Gastrocnemius medialis (tissue), 4 donors: ENCODE results near the gene SDK2. TPM values are rescaled to one million over a fixed set of nuclear protein-coding genes. Genes with fewer than 3 reads are reported as not detected.

Experiments used
- ATAC-seq, 2 donors: fragments of 150-250 bp; one replicate each; pipeline ENCODE4 v1.9.1; 2016
- DNase-seq, 2 donors: peaks; one replicate each; pipeline ENCODE4 v3.0.0-alpha.2; 2019
- H3K27ac ChIP-seq, 4 donors: fragments of 200-600 bp; sonication (generic); 1 replicate in 1 of 4; 2 replicates in 3 of 4; pipeline ENCODE4 v1.5.1; 2016 to 2018; ENCODE audit warnings: mild to moderate bottlenecking in 2 of 4, moderate library complexity in 1 of 4
- H3K27me3 ChIP-seq, 3 donors: fragments of 200-600 bp; sonication (generic) in 2 of 3; 1 replicate in 1 of 3; 2 replicates in 2 of 3; pipeline versions ENCODE4 v1.5.1 to v1.6.0; 2016 to 2019; ENCODE audit warnings: mild to moderate bottlenecking in 1 of 3, moderate library complexity in 1 of 3
- H3K36me3 ChIP-seq, 2 donors: fragments of 200-600 bp; sonication (generic) in 1 of 2; one replicate each; pipeline ENCODE4 v1.5.1; 2017 to 2018
- H3K4me1 ChIP-seq, 2 donors: fragments of 200-600 bp; sonication (generic) in 1 of 2; one replicate each; pipeline ENCODE4 v1.5.1; 2016 to 2017; ENCODE audit warnings: mild to moderate bottlenecking in 2 of 2
- H3K4me3 ChIP-seq, 4 donors: fragments of 200-600 bp; sonication (generic) in 3 of 4; 1 replicate in 1 of 4; 2 replicates in 3 of 4; pipeline ENCODE4 v1.5.1; 2016 to 2019; ENCODE audit warnings: mild to moderate bottlenecking in 2 of 4
- H3K9me3 ChIP-seq, 3 donors: fragments of 200-600 bp; sonication (generic) in 2 of 3; 1 replicate in 1 of 3; 2 replicates in 2 of 3; pipeline ENCODE4 v1.5.1; 2016 to 2019
- CTCF ChIP-seq, 5 experiments: fragments of 450-650 bp in 3 of 5; fragments of 200-600 bp in 2 of 5; sonication (generic) in 2 of 5; IDR thresholded peaks in 4 of 5; conservative IDR thresholded peaks in 1 of 5; 1 replicate in 4 of 5; 2 replicates in 1 of 5; pipeline ENCODE4 v1.5.1; 2016 to 2019; ENCODE audit warnings: antibody characterized with exemption in 5 of 5, mild to moderate bottlenecking in 3 of 5, moderate library complexity in 3 of 5
- POLR2A ChIP-seq, 2 donors: fragments of 450-650 bp; IDR thresholded peaks; one replicate each; pipeline ENCODE4 v1.6.1; 2017; ENCODE audit warnings: antibody characterized with exemption in 2 of 2, mild to moderate bottlenecking in 2 of 2, moderate library complexity in 2 of 2
- in situ Hi-C, 4 donors: fragments of 200-750 bp; cut with MboI; loops; one replicate each; pipeline versions ENCODE4 v1.15.0 to v1.8.0; 2017; ENCODE audit warnings: low sequenced_read_pairs in 4 of 4
- intact Hi-C: fragments of 100-400 bp; cut with DNase I; formaldehyde crosslinking; loops from one replicate; pipeline ENCODE4 v1.15.1; 2023; ENCODE audit warnings: low total_unique reads
- total RNA-seq, 4 donors: library from RNA; depleted of rRNA; stranded (reverse); fragments of >200 nt; gene quantifications; one replicate each; pipeline versions ENCODE4 v1.1.0 to v1.2.3, GENCODE V29; 2016

SDK2 gene
- total RNA-seq, 4 donors from 2014 or later = 0.02 to 0.31 (median 0.13) TPM

- Histone ChIP-seq H3K27me3 (no peaks in the 10 kb centered on the region), H3K9me3 (no peaks in the 10 kb centered on the region), H3K27ac (no peak overlapping the region), H3K4me3 (no peak overlapping the region), H3K4me1 (no peaks in the 10 kb centered on the region), H3K36me3 (no peaks in the 10 kb centered on the region)
- no peak for DNase-seq
- ATAC-seq = no peak
- no peak for TF ChIP-seq POLR2A (IDR thresholded peaks at IDR 0.05)
- no peak for TF ChIP-seq CTCF (IDR thresholded peaks at IDR 0.05 in 4 of 5, conservative IDR thresholded peaks at IDR 0.05 in 1 of 5)
- in situ Hi-C loops = no loop called here
- intact Hi-C loops = no loop called here
Measured at GRCh38 chr17:73397278-73397826, 246.9 kb downstream of the SDK2 start.

- H3K27me3 ChIP-seq = no peaks in the 10 kb centered on the region
- TF ChIP-seq POLR2A (IDR thresholded peaks at IDR 0.05) = no peak
- TF ChIP-seq CTCF (IDR thresholded peaks at IDR 0.05 in 4 of 5, conservative IDR thresholded peaks at IDR 0.05 in 1 of 5) = no peak
- in situ Hi-C loops = no loop called here
- no peak overlapping the region for H3K27ac ChIP-seq
- H3K4me3 ChIP-seq = no peak overlapping the region
- H3K4me1 ChIP-seq = no peaks in the 10 kb centered on the region
- DNase-seq = no peak
- no peaks in the 10 kb centered on the region for H3K9me3 ChIP-seq
- intact Hi-C loops = no loop called here
- no peak for ATAC-seq
- H3K36me3 ChIP-seq = no peaks in the 10 kb centered on the region
Measured at GRCh38 chr17:73396431-73397277, 247.6 kb downstream of the SDK2 start.

- in situ Hi-C loops = no loop called here
- Histone ChIP-seq H3K27me3 (no peaks in the 10 kb centered on the region), H3K27ac (no peak overlapping the region), H3K4me3 (no peak overlapping the region), H3K4me1 (no peaks in the 10 kb centered on the region), H3K9me3 (no peaks in the 10 kb centered on the region), H3K36me3 (no peaks in the 10 kb centered on the region)
- ATAC-seq (no peak), DNase-seq (no peak)
- intact Hi-C loops = no loop called here
- no peak for TF ChIP-seq CTCF (IDR thresholded peaks at IDR 0.05 in 4 of 5, conservative IDR thresholded peaks at IDR 0.05 in 1 of 5)
- no peak for TF ChIP-seq POLR2A (IDR thresholded peaks at IDR 0.05)
Measured at GRCh38 chr17:73394512-73395450, 249.5 kb downstream of the SDK2 start.

GRCh38 chr17:73393962-73394361, 250.3 kb downstream of the SDK2 start:
- H3K36me3 ChIP-seq = no peaks in the 10 kb centered on the region
- in situ Hi-C loops (no loop called here), intact Hi-C loops (no loop called here)
- TF ChIP-seq POLR2A (IDR thresholded peaks at IDR 0.05) = no peak
- no peak for TF ChIP-seq CTCF (IDR thresholded peaks at IDR 0.05 in 4 of 5, conservative IDR thresholded peaks at IDR 0.05 in 1 of 5)
- no peak overlapping the region for H3K4me3 ChIP-seq
- H3K4me1 ChIP-seq = no peaks in the 10 kb centered on the region
- no peak for DNase-seq
- no peak for ATAC-seq
- no peaks in the 10 kb centered on the region for H3K27me3 ChIP-seq
- H3K27ac ChIP-seq = no peak overlapping the region
- H3K9me3 ChIP-seq = no peaks in the 10 kb centered on the region
